HG02571 (cell line): ENCODE results near the gene FAM219A.
"Not testable (repeated sequence)": the region's sequence is repeated elsewhere in the genome, so short reads cannot be mapped to it uniquely, and the experiment has no call there.

Source experiments
- ATAC-seq: cut with Tn5 transposase; IDR thresholded peaks from one replicate; pipeline ENCODE4 v1.9.1; 2021; ENCODE audit warnings: mild to moderate bottlenecking, moderate library complexity; ENCODE audit not compliant: unreplicated experiment

The FAM219A gene

DNA sequence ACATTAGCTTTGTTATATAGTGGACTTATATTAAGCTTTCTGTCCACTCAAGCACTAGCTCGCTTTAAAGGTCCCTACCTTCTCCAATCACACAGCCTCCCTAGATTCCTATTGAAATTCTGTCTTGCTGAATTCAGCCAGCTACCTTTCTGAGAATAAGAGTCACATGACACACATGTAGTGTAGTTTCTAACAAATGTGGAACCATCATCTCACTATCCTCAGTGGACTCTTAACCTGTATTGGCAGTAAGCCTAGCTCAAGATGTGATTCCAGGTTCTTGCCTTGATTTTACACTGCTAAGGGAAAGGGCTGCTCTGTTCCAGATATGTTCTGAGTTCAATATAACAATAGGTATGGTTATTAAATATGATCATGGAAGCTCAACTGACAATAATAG lies 11.4 kb downstream of the FAM219A start:
- ATAC-seq: no peak

DNA sequence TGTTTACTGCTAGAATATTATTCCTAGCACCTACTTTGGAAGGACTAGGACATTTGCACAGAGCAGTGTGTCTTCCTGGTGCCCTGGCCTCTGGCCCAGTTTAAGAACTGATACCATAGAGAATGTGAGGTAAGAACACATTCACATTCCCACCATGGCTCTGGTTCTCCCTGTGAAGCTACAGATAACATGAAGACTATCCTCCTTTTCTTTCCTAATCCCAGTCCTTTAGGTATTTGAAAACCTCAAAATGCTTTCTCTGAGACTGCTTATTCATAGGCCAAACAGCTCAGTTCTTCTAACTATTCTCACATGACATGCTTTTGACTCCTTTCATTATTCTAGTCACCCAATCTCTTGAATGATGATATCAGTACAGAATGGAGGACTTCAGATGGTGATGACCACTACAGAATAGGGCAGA lies 11.9 kb downstream of the FAM219A start:
- no peak for ATAC-seq

DNA sequence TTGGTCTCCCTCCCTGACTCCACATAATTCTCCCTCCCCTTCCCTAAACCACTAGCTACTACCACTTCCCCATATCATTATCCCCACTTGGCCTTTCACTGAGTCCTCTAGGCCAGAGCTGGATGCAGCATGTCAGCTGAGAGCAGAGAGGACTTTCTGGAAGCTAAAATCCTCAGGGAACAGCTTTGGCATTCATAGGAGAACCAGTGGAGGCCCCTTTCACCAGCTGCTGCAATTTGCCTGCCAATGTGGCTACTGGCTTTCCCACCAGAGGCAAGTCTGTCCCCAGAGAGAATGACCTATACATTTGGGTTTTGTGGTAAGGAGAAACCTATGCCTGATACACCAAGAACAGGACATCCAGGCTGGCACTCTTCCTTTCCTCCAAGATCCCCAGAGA lies 14.4 kb downstream of the FAM219A start:
- ATAC-seq: no peak

DNA sequence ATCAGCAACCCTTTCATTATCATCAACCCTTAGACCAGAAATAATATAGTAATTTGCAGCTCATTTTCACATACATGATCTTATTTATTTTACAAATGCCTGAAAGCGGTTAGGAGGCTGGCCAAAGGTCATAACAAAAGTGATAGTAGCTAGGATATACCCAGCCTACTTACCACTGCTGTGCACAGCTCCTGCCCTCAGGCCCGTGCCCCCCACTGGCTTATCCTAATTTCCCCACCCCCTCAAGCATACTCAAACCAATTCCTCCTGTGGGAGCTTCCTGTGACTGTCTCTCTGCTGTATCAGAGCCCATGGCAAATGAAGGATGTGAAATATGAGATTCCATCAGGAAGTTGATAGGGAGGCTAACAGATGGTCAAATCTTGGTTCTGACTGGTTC lies 14.8 kb downstream of the FAM219A start:
- no peak for ATAC-seq

DNA sequence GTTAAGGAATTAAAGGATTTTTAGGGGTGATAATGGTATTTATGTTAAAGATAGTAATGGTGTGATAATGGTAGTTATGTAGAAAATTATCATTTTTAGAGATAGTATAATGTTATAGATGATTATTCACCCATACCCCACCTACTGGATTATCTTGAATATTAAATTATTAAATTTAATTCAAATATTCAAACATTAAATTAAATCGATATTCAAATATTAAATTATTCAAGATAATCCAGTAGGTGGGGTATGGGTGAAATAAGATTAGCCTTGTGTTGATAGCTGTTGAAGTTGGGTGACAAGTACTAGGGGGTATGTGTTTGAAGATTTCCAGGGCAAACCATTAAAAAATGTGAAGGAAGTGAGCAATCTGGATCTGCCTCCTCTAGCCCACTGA lies 15.6 kb downstream of the FAM219A start:
- ATAC-seq: no peak

DNA sequence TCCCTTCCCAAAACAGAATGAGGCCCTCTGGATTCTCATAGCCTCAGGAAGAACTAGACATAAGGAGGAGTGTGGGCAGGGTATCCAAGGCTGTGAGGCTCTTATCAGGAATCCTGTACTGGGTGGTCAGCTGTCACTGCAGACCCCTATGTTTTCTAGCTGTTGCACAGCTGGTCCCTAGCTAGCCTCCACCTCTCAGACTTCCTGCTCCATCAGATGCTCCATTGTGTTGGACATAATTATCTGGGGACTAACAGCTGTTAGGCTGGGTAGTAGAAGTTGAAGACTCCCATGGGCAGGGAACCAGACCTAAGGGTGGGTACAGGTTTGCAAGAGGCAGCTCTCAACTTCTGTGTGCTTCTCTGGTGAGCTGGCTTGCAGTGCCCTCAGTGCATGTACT lies 18.4 kb downstream of the FAM219A start:
- ATAC-seq: no peak

DNA sequence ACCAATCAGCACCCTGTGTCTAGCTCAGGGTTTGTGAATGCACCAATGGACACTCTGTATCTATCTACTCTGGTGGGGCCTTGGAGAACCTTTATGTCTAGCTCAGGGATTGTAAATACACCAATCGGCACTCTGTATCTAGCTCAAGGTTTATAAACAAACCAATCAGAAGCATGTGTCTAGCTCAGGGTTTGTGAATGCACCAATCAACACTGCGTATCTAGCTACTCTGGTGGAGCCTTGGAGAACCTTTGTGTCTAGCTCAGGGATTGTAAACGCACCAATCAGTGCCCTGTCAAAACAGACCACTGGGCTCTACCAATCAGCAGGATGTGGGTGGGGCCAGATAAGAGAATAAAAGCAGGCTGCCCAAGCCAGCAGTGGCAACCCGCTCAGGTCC lies 19.9 kb downstream of the FAM219A start:
- not testable (repeated sequence) for ATAC-seq

DNA sequence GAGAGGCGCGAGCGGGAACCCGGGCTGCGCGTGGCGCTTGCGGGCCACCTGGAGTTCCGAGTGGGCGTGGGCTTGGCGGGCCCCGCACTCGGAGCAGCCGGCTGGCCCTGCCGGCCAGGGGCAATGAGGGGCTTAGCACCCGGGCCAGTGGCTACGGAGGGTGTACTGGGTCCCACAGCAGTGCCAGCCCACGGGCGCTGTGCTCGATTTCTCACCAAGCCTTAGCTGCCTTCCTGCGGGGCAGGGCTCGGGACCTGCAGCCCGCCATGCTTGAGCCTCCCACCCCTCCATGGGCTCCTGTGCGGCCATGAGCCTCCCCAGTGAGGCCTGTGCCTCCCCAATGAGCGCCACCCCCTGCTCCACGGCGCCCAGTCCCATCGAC lies 20.5 kb downstream of the FAM219A start:
- not testable (repeated sequence) for ATAC-seq

DNA sequence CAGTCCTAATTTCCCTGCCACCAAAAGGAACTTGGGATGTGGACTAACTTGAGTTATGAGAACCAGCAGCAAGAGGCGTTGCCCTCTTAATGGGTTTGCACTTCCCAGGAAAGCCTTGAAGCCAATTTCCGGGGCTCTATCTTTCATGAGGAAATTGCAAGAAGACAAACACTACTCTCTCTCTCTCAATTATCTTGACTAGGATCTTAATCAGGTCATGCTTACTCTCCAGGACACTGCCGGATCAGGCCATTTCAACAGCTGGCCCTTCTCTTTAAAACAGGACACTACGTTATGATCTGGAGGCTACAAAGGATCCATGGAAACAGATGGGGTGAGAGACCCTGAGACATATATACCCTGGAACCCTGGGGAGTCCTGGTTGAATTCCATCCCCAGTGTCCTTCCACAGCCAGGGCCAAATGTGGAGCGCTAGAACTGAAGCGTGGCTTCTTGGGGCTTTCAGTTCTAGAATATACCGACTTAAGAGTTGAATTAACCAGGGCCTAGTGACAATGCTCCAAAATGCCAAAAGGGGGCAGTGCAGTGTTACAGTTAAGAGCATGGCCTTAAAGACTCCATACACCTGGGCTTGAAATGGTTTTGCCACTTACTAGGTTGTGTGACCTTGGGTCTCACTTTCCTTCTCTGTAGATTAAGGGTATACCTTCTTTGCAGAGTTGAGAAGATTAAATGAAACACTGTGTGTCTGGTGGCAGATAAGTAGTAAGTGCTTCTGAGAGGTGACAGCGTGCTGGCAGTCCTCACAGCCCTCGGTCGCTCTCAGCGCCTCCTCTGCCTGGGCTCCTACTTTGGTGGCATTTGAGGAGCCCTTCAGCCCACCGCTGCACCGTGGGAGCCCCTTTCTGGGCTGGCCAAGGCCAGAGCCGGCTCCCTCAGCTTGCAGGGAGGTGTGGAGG lies 21.1 kb downstream of the FAM219A start:
- no peak for ATAC-seq

DNA sequence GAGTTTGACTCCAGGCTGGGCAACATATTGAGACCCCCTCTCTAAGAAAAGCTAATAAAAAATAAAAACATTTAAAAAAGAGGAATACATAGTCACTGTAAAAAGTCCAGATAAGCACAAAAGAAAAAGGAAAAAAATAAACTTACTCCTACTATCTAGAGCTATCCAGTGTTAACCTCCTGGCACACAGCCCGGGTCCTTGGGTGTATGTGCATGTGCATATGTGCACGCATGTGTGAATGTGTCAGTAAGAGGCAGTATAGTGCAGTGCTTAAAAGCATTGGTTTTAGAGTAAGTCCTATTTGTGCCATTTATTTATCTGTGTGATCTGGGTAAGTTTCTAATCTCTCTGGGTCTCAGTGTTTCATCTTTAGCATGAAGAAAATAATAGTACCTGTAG lies 26.7 kb downstream of the FAM219A start:
- ATAC-seq: no peak

DNA sequence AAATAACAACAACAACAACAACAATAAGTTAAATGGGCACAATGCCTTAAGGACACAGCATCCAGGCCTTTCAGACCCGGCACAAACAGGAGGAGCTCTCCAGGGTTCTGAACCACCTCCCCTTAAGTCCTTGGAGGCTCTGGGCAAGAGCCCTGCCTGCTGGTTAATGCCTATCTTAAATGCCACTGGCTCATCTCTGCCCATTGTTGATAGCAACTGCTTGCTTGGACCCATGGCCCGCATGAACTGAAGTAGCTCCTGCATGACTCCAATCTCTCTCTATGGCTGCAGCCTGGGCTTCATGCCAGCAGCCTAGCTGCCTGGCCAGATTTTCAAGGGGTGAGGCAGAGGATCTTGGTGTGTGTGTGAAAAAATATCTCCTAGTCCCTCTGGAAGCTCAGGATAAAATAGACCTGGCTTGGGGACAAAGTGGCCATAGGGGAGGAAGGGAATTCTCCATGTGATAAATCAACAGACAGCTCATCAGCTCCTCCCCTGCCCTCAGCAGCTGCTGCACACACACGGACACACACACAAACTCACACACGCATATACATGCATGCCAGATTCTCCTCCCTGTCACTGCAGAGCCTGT lies 27.4 kb downstream of the FAM219A start:
- no peak for ATAC-seq

DNA sequence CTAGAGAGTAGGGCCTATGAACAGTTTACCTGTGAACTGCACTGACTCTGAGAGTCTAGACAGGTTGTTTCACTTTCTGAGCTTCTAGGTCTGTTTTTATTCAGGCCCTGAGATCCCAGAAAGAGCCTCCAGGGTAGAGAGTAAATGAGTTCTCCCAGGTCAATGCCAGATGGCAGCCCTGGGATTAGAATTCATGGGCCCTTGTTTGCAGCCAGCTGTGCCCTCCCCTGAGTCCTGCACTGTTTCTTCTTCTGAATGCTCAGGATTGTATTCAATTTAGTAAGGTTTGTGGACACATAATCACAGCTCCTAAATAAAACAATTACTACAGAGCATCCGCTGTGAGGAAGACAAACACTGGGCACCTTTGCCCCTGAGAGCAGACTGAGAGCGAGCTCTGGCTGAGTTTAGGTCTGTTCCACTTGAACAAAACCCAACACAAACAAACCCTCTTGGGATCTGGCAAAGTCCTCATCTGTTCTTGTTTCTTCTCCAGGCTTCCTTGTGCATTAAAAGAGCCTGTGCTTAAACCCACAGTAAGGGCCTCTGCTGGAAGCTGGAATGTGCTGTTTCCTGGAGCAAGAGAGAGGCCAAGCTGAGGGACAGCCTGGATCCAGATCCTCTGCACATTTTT lies 29.9 kb downstream of the FAM219A start:
- no peak for ATAC-seq

DNA sequence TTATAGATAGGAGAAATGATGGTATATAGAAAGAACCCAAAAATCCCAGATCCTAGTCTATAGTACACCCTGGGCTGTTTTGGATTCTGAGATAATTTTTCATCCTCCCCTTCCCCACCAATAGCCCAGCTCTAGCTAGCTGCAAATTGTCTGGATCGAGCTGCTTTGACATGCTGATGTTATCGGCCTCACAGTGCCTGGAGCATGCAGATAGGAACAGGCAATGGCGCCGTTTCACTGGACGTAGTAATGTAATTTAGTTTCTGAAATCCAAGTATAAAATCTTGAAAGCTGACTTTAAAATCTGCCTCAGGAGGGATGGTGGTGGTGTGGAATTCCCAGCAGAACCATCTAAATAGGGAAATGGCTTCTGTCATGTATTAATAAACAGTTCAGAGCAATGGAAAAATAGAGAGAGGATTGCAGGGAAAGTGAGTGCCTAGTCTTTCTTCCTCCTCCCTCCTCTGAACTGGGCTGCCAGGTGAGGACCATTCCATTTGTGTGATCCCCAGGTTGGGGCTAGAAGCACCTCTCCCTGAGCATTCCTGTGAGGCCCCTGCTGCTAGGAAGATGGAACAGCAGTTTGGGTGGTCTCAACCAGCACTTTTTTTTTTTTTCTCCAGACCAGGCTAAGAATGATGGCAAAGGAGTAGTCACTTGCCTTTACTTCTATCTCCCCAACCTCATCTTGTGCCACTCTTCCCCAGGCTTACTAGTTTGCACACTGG lies 31.9 kb downstream of the FAM219A start:
- ATAC-seq: no peak

DNA sequence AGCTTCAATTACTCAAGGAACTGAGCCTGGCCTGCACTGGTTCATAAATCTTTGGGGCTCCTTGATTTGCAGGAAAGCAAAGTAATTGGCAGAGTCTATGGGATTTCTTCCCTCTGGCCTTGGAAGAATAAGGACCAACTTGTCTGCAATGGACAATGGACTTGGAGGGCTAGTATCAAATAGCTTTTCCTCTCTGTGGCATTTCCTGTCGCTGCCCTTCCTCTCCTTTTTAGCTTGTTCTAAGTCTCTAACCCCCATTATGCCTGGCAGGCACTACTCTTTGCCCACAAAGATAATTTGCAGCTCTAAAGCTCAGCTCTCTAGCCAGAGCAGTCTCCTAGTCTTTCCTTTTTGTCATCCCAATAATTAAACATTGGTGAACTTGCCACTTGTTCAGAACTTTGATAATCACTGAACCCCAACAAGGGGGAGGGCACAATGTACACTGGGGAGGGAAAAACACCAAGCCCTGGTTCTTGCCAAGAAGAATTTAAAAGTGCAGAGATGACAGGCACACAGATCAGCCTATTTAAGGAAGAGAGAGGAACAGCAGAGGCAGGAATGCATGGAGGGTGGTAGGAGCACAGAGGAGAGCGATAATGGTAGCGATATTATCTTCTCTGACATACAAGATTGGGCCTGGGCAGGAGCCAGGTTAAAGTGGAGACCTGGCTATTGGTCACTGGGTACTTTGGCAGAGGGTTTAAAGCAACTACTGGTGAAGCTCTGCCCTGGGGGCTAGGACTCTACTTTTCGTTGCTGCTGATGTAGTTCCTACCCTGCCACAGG lies 38.5 kb downstream of the FAM219A start:
- no peak for ATAC-seq

DNA sequence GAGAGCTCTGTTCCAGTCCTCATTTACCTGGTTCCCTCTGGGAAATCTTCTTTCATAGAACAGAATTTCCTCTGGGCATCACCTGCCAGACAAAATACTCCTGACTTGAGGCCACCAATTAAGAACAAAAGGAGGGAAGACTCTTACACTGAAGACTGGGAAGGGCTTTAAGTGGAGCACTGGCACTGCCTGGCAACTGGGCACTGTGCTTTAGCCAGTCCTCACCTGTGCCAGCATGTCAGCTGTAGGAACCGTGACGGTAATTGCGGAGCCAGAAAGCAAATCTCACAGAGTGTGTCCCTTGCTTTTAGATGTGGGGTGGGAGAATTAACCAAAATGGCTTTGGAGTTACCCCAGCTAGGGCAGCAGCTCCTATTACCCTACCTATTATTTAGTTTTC lies 40.6 kb downstream of the FAM219A start:
- no peak for ATAC-seq

DNA sequence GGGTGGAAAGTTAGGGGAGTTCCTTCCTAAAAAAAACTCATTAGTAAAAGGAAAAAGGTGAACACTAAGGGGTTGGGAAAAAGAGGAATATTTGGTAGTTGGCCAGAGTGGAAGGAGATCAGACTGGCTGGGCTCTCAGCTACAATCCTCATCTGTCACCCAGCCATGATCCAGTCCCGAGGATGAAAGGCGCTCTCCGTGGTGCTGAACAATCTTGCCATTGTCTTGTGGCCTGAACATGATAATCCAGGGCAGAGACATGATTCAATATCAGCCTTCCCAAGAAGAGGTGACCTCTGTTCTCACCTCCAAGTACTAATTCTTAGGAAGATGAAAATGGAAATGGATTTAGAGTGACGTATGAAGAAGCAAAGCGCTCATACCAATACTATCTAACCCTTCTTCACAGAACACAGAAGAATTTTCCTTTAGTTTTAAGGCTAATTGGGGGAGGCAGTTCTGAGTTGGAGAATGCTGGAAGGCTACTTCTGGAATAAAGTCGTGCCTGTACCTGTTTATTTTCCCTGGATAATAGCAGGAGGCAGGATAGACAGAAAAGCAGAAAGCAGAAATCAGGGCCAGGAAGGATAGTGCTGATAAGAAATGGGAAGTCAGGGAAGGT lies 45.0 kb downstream of the FAM219A start:
- ATAC-seq: no peak

DNA sequence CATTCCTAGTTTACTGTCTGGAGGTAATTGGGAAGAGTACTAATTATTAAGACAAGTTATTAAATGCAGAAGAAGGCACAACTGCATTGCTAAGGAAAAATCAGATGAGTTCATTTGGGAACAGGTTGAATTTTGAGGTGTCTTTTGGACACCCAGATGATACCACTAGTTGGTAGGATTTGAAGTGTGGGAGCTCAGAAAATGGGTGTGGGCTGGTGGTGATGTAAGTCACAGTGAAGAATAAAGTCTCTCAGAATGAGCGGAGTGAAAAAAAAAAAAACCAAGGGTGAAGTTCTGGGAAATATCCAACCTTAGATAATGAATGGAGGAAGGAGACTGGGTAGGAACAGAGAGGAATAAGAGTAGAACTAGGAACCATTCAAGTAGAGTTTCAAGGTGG lies 46.0 kb downstream of the FAM219A start:
- ATAC-seq: no peak

DNA sequence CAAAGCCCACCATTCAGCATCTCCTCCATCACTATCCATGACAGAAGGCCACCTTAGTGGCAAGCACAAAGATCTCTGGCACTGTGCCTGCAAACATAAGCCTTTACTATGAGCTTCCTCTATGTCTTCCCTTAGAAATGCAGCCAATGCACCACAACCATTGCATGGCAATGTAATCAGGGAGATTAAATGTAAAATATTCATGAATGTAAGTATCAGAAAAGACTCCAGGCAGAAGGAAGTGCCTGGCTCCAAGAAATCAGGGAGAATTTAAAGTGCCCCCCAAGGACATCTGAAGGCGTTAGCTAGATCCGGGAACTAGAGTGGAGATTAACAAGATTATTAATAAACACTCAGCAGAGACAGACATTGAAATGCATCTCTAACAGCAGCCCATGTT lies 49.2 kb downstream of the FAM219A start:
- no peak for ATAC-seq

DNA sequence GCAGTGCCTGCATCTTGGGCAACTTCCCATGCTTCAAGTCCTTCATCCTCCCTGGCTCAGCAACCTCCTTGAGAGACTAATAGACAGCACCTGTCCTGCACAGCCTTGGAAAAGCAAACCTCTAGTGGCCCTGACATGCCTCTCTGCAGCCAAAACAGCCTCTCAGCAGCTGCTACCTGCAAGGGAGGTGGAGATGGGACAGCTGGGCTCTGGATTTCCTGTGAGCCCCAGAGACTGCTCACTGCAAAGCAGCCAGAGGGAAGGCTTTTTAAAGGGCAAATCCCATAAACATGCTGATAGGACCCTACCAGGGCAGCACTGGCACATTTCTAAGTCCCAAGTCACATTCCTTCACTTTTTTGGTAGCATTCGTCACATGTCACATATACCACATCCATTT lies 50.2 kb downstream of the FAM219A start:
- no peak for ATAC-seq

DNA sequence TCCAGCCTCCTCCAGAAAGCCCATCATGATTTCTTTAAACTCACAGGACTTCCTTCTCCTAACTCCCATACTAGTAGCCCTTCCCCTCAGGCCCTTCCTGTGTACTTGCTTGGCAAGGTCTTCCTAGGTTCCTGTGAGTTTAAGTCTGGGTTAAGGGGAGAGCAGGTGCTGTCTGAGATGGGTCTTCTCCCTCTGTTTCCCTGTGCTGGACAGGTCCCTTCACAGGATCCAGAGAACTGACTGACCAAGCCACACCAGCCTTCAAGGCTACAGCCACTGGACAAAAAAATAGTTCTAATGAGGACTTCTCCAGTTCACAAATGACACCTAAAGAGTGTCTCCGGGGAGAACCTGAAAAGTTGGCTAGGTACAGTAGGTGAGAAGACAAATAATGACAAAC lies 52.2 kb downstream of the FAM219A start:
- no peak for ATAC-seq
